GM12878 (cell line): ENCODE measurements around the gene ANKRD23. TPM values are rescaled to one million over a fixed set of nuclear protein-coding genes. Genes with fewer than 3 reads are reported as not detected.

ENCODE experiments used
- BHLHE40 ChIP-seq, 2 experiments: fragments of 450-650 bp in 1 of 2; IDR thresholded peaks; 2 replicates each; pipeline ENCODE4 v1.6.1; 2011 to 2017; ENCODE audit warnings: low read depth in 2 of 2, borderline replicate concordance in 1 of 2, improper control_type of control experiment in 1 of 2, low read length in 1 of 2, mild to moderate bottlenecking in 1 of 2
- DPF2 ChIP-seq: fragments of 450-650 bp; IDR thresholded peaks from 2 replicates; pipeline ENCODE4 v1.6.1; 2017; ENCODE audit warnings: mild to moderate bottlenecking
- FOS ChIP-seq: IDR thresholded peaks from 3 replicates; pipeline ENCODE4 v1.6.1; 2011; ENCODE audit warnings: borderline replicate concordance; ENCODE audit not compliant: insufficient read length; ENCODE audit errors: extremely low read depth
- GABPA ChIP-seq: IDR thresholded peaks from 2 replicates; pipeline ENCODE4 v1.6.1; 2014; ENCODE audit warnings: antibody characterized with exemption, low read depth, mild to moderate bottlenecking, inconsistent platforms
- JUNB ChIP-seq: IDR thresholded peaks from 2 replicates; pipeline ENCODE4 v1.6.1; 2016; ENCODE audit warnings: antibody characterized with exemption, mild to moderate bottlenecking
- KLF5 ChIP-seq: fragments of 450-650 bp; IDR thresholded peaks from 2 replicates; pipeline ENCODE4 v1.6.1; 2014; ENCODE audit warnings: mild to moderate bottlenecking; ENCODE audit not compliant: partially characterized antibody
- MEF2A ChIP-seq: IDR thresholded peaks from 2 replicates; pipeline ENCODE4 v1.6.1; 2011; ENCODE audit warnings: low read depth, mild to moderate bottlenecking, low read length, moderate library complexity; ENCODE audit not compliant: insufficient read depth
- NFYB ChIP-seq: IDR thresholded peaks from 2 replicates; pipeline ENCODE4 v1.6.1; 2011; ENCODE audit warnings: low read depth, mild to moderate bottlenecking, low read length, improper control_type of control experiment, moderate library complexity; ENCODE audit not compliant: insufficient read depth
- NR2C1 ChIP-seq: fragments of 450-650 bp; IDR thresholded peaks from 2 replicates; pipeline ENCODE4 v1.6.1; 2017; ENCODE audit warnings: antibody characterized with exemption, mild to moderate bottlenecking, moderate library complexity
- NR2F1 ChIP-seq: fragments of 450-650 bp; conservative IDR thresholded peaks from 2 replicates; pipeline ENCODE4 v1.6.1; 2017; ENCODE audit warnings: mild to moderate bottlenecking
- NRF1 ChIP-seq: conservative IDR thresholded peaks from 2 replicates; pipeline ENCODE4 v1.6.1; 2011; ENCODE audit warnings: mild to moderate bottlenecking, low read depth, low read length, improper control_type of control experiment
- RAD21 ChIP-seq: IDR thresholded peaks from 2 replicates; pipeline ENCODE4 v1.6.1; 2011; ENCODE audit warnings: mild to moderate bottlenecking, low read depth, low read length, moderate library complexity; ENCODE audit not compliant: insufficient read depth
- RBBP5 ChIP-seq: fragments of 200-600 bp; sonication (generic); conservative IDR thresholded peaks from 2 replicates; pipeline ENCODE4 v1.6.1; 2016
- SREBF2 ChIP-seq: IDR thresholded peaks from 2 replicates; pipeline ENCODE4 v1.6.1; 2012; ENCODE audit warnings: mild to moderate bottlenecking, low read length
- TCF12 ChIP-seq: IDR thresholded peaks from 2 replicates; pipeline ENCODE4 v1.6.1; 2011; ENCODE audit warnings: low read depth, mild to moderate bottlenecking, low read length
- ZNF207 ChIP-seq: fragments of 450-650 bp; IDR thresholded peaks from 2 replicates; pipeline ENCODE4 v1.6.1; 2014; ENCODE audit warnings: antibody characterized with exemption, mild to moderate bottlenecking, borderline replicate concordance
- ZSCAN29 ChIP-seq: fragments of 450-650 bp; IDR thresholded peaks from 2 replicates; pipeline ENCODE4 v1.6.1; 2017; ENCODE audit warnings: mild to moderate bottlenecking, moderate library complexity
- polyA plus RNA-seq, 11 experiments: library from polyadenylated mRNA; depleted of rRNA in 4 of 11; unstranded in 6 of 11; stranded (reverse) in 5 of 11; fragments of >200 nt; fragmentation: Nextera tagmentation in 4 of 11; fragmentation: Illumina TruSeq in 1 of 11; extraction: Ambion mirVana in 4 of 11; extraction: Trizol in 1 of 11; gene quantifications; 1 replicate in 1 of 11; 2 replicates in 10 of 11; pipeline versions ENCODE4 v1.2.1 to v1.2.3, GENCODE V29; 2011 to 2016; ENCODE audit warnings: inconsistent platforms in 2 of 11, missing spikeins in 2 of 11, low read depth in 1 of 11
- total RNA-seq, 4 experiments: library from RNA; depleted of rRNA in 3 of 4; stranded (reverse); fragments of >200 nt in 3 of 4; fragmentation: Illumina TruSeq in 1 of 4; extraction: Trizol in 1 of 4; gene quantifications; 2 replicates each; pipeline versions ENCODE4 v1.2.1 to v1.2.3, GENCODE V29; 2013 to 2021
- TF ChIP-seq, protein P1 (sequence below): IDR thresholded peaks from 2 replicates; pipeline ENCODE4 v1.6.1; 2012; ENCODE audit warnings: mild to moderate bottlenecking, low read depth, low read length
- TF ChIP-seq, protein P2 (sequence below): fragments of 450-650 bp; IDR thresholded peaks from 2 replicates; pipeline ENCODE4 v1.6.1; 2014; ENCODE audit warnings: mild to moderate bottlenecking
- TF ChIP-seq, protein P3 (sequence below): fragments of 150-350 bp; IDR thresholded peaks from 2 replicates; pipeline ENCODE4 v1.6.1; 2016; ENCODE audit warnings: low read depth, low read length
- TF ChIP-seq, protein P4 (sequence below), 3 experiments: IDR thresholded peaks in 2 of 3; conservative IDR thresholded peaks in 1 of 3; 2 replicates each; pipeline ENCODE4 v1.5.1; 2011; ENCODE audit warnings: low read depth in 3 of 3, low read length in 3 of 3, mild to moderate bottlenecking in 3 of 3, control low read depth in 2 of 3, moderate library complexity in 2 of 3, inconsistent platforms in 1 of 3, mixed read lengths in 1 of 3; ENCODE audit not compliant: control insufficient read depth in 2 of 3, insufficient read depth in 1 of 3; ENCODE audit errors: extremely low read depth in 1 of 3

ANKRD23 gene
- total and polyA plus RNA-seq, 10 of the 15 experiments (the other 5 are each of a cell fraction or from before 2014, with no cell fraction given), result 0.34 to 5.3 (median 2.7) TPM

DNA sequence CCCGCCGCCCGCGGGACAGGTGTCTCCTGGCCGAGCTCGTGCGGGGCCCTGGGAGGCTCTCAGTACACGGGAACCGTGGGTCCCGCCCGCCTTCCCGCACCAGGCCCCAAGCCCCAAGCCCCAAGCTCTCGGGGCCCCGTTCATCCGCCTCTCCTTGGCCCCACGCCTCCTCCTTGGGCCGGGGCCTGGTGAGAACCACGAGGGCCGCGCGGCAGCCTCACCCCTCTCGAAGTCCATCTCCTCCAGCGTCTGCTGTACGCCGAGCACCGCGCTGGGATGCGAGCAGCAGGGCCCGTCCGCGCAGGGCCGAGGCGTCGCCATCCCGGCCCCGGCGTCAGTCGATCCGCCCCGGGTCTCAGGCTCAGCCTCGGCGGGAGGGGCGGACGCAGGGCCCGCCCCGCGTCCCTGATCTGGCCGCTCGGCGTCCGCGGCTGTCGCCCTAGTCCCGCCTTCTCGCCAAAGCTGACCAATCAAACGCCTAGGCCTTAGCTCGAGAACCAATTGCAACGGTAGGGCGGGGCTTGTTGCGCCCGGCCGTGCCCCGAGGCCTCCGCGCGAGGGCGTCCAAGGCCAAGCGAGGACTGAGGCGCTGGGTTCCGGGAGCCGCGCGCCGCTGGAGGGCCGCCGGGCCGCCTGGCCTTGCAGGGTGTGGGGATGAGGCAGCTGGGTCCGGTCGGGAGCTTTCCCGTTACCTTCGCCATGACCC lies 14.0 kb upstream of the ANKRD23 start, which contains the start of gene ANKRD39 (continued):
- TF ChIP-seq BHLHE40 (IDR thresholded peaks at IDR 0.05; ENCODE audit: borderline replicate concordance in 1 of 2, low read depth in 2 of 2, low read length in 1 of 2), result peak; percentile 51 to 54; a peak in 2 of 4 replicates
- TF ChIP-seq NRF1, result no peak
- TF ChIP-seq SREBF2, result no peak
- TF ChIP-seq, protein P1, sequence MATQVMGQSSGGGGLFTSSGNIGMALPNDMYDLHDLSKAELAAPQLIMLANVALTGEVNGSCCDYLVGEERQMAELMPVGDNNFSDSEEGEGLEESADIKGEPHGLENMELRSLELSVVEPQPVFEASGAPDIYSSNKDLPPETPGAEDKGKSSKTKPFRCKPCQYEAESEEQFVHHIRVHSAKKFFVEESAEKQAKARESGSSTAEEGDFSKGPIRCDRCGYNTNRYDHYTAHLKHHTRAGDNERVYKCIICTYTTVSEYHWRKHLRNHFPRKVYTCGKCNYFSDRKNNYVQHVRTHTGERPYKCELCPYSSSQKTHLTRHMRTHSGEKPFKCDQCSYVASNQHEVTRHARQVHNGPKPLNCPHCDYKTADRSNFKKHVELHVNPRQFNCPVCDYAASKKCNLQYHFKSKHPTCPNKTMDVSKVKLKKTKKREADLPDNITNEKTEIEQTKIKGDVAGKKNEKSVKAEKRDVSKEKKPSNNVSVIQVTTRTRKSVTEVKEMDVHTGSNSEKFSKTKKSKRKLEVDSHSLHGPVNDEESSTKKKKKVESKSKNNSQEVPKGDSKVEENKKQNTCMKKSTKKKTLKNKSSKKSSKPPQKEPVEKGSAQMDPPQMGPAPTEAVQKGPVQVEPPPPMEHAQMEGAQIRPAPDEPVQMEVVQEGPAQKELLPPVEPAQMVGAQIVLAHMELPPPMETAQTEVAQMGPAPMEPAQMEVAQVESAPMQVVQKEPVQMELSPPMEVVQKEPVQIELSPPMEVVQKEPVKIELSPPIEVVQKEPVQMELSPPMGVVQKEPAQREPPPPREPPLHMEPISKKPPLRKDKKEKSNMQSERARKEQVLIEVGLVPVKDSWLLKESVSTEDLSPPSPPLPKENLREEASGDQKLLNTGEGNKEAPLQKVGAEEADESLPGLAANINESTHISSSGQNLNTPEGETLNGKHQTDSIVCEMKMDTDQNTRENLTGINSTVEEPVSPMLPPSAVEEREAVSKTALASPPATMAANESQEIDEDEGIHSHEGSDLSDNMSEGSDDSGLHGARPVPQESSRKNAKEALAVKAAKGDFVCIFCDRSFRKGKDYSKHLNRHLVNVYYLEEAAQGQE, result no peak
- peak; percentile 96 for TF ChIP-seq FOS
- 0 out of 2 replicates have a peak, but pooled peaks have one; percentile 18 for TF ChIP-seq TCF12
- TF ChIP-seq NR2F1, result peak; percentile 52
- TF ChIP-seq, protein P2, sequence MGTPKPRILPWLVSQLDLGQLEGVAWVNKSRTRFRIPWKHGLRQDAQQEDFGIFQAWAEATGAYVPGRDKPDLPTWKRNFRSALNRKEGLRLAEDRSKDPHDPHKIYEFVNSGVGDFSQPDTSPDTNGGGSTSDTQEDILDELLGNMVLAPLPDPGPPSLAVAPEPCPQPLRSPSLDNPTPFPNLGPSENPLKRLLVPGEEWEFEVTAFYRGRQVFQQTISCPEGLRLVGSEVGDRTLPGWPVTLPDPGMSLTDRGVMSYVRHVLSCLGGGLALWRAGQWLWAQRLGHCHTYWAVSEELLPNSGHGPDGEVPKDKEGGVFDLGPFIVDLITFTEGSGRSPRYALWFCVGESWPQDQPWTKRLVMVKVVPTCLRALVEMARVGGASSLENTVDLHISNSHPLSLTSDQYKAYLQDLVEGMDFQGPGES, result peak; percentile 97
- peak; percentile 62 for TF ChIP-seq DPF2
- no peak for TF ChIP-seq MEF2A
- peak; percentile 89 for TF ChIP-seq RAD21
- TF ChIP-seq, protein P3, sequence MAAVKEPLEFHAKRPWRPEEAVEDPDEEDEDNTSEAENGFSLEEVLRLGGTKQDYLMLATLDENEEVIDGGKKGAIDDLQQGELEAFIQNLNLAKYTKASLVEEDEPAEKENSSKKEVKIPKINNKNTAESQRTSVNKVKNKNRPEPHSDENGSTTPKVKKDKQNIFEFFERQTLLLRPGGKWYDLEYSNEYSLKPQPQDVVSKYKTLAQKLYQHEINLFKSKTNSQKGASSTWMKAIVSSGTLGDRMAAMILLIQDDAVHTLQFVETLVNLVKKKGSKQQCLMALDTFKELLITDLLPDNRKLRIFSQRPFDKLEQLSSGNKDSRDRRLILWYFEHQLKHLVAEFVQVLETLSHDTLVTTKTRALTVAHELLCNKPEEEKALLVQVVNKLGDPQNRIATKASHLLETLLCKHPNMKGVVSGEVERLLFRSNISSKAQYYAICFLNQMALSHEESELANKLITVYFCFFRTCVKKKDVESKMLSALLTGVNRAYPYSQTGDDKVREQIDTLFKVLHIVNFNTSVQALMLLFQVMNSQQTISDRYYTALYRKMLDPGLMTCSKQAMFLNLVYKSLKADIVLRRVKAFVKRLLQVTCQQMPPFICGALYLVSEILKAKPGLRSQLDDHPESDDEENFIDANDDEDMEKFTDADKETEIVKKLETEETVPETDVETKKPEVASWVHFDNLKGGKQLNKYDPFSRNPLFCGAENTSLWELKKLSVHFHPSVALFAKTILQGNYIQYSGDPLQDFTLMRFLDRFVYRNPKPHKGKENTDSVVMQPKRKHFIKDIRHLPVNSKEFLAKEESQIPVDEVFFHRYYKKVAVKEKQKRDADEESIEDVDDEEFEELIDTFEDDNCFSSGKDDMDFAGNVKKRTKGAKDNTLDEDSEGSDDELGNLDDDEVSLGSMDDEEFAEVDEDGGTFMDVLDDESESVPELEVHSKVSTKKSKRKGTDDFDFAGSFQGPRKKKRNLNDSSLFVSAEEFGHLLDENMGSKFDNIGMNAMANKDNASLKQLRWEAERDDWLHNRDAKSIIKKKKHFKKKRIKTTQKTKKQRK, result peak; percentile 87
- peak; percentile 99 for TF ChIP-seq NFYB
- TF ChIP-seq GABPA, result no peak
- no peak for TF ChIP-seq JUNB
- TF ChIP-seq ZNF207, result peak; percentile 85; the same call in 1 of the 2 replicates
- TF ChIP-seq KLF5, result peak; percentile 91
- peak; percentile 83 for TF ChIP-seq ZSCAN29
- peak; percentile 62 for TF ChIP-seq NR2C1
- TF ChIP-seq, protein P4, sequence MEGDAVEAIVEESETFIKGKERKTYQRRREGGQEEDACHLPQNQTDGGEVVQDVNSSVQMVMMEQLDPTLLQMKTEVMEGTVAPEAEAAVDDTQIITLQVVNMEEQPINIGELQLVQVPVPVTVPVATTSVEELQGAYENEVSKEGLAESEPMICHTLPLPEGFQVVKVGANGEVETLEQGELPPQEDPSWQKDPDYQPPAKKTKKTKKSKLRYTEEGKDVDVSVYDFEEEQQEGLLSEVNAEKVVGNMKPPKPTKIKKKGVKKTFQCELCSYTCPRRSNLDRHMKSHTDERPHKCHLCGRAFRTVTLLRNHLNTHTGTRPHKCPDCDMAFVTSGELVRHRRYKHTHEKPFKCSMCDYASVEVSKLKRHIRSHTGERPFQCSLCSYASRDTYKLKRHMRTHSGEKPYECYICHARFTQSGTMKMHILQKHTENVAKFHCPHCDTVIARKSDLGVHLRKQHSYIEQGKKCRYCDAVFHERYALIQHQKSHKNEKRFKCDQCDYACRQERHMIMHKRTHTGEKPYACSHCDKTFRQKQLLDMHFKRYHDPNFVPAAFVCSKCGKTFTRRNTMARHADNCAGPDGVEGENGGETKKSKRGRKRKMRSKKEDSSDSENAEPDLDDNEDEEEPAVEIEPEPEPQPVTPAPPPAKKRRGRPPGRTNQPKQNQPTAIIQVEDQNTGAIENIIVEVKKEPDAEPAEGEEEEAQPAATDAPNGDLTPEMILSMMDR (IDR thresholded peaks at IDR 0.05 in 2 of 3, conservative IDR thresholded peaks at IDR 0.05 in 1 of 3; ENCODE audit: control insufficient read depth in 2 of 3, extremely low read depth in 1 of 3, insufficient read depth in 1 of 3, low read depth in 3 of 3, low read length in 3 of 3), result peak; percentile 83 to 99 (median 83); a peak in 5 of 6 replicates
- no peak for TF ChIP-seq RBBP5
